WTC11 (cell line): ENCODE data around the gene SAMMSON.

ENCODE experiments used
- ATF1 ChIP-seq: sonication (generic); formaldehyde crosslinking; IDR thresholded peaks from 2 replicates; pipeline ENCODE4 v1.8.1; 2023; ENCODE audit warnings: mild to moderate bottlenecking, moderate library complexity, missing genetic modification reagents
- CTCF ChIP-seq: fragments of 200-600 bp; IDR thresholded peaks from 2 replicates; pipeline ENCODE4 v1.8.0; 2022; ENCODE audit warnings: antibody characterized with exemption
- IRF2 ChIP-seq: sonication (generic); formaldehyde crosslinking; IDR thresholded peaks from 2 replicates; pipeline ENCODE4 v1.8.0; 2022; ENCODE audit warnings: low read depth, missing genetic modification reagents, borderline replicate concordance
- JUN ChIP-seq: sonication (generic); formaldehyde crosslinking; IDR thresholded peaks from 2 replicates; pipeline ENCODE4 v1.8.0; 2023; ENCODE audit warnings: mild to moderate bottlenecking, missing genetic modification reagents
- ZNF281 ChIP-seq: sonication (generic); formaldehyde crosslinking; IDR thresholded peaks from 2 replicates; pipeline ENCODE4 v1.8.0; 2023; ENCODE audit warnings: mild to moderate bottlenecking, missing genetic modification reagents
- TF ChIP-seq, protein P1 (sequence below): sonication (generic); formaldehyde crosslinking; conservative IDR thresholded peaks from 2 replicates; pipeline ENCODE4 v1.8.1; 2022; ENCODE audit warnings: mild to moderate bottlenecking, missing genetic modification reagents

DNA sequence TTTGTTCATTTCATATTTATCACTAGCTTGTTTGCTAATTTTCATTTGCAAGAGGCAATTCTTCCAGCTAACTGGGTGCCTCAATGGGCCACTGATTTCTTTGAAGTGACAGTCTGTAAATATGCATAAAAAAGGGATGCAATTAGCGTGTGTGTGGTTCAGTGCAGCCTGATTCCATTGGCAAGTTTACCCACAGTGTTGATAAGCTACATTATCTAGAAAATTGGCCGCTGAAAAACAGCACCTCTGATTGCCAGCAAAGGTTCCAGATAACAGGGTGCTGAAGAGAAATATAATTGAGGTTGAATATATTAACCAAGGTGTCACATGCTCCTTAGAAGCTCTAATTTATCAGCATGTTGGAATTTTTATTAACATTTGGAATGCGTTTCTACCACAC, 76.9 kb downstream of the SAMMSON start:
- no peak for TF ChIP-seq ZNF281 (CRISPR knock-in tag)
- no peak for TF ChIP-seq JUN (CRISPR knock-in tag)
- TF ChIP-seq CTCF: no peak
- no peak for TF ChIP-seq IRF2 (CRISPR knock-in tag)
- TF ChIP-seq ATF1 (CRISPR knock-in tag): no peak
- TF ChIP-seq, protein P1, sequence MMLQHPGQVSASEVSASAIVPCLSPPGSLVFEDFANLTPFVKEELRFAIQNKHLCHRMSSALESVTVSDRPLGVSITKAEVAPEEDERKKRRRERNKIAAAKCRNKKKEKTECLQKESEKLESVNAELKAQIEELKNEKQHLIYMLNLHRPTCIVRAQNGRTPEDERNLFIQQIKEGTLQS (CRISPR knock-in tag): no peak
